Measurements from ENCODE around the gene CLCA4. TPM values are rescaled to one million over a fixed set of nuclear protein-coding genes. Genes with fewer than 3 reads are reported as not detected.

CLCA4 gene
- total RNA-seq, 1 donor from 2014 or later = not detected

GRCh38 chr1:86504895-86505563 is 41.8 kb upstream of the CLCA4 start:
- no peak overlapping the region for H3K27ac ChIP-seq (ENCODE audit: low read depth, low read length)

GRCh38 chr1:86505564-86505902 is 41.3 kb upstream of the CLCA4 start:
- Histone ChIP-seq H3K4me1 (ENCODE audit: control insufficient read depth in 3 of 3, insufficient read depth in 3 of 3, low read length in 3 of 3) (peaks cover 0 to 2% (median 0%) of the 10 kb centered on the region in 3 donors), H3K9me3 (ENCODE audit: control insufficient read depth in 3 of 3, low read length in 3 of 3) (no peaks in the 10 kb centered on the region), H3K27me3 (ENCODE audit: control insufficient read depth in 3 of 3, insufficient read depth in 3 of 3, low read length in 3 of 3) (no peaks in the 10 kb centered on the region), H3K27ac (ENCODE audit: low read depth, low read length) (no peak overlapping the region), H3K36me3 (ENCODE audit: control insufficient read depth in 3 of 3, insufficient read depth in 3 of 3, low read length in 3 of 3) (no peaks in the 10 kb centered on the region), H3K4me3 (ENCODE audit: low read length in 3 of 3) (no peak overlapping the region), H3K9ac (ENCODE audit: low read depth in 1 of 3, low read length in 3 of 3) (no peak overlapping the region)

More at GRCh38 chr1:86504895-86505563, 41.8 kb upstream of the CLCA4 start:
- Histone ChIP-seq H3K9me3 (ENCODE audit: control insufficient read depth in 3 of 3, low read length in 3 of 3) (no peaks in the 10 kb centered on the region), H3K4me1 (ENCODE audit: control insufficient read depth in 3 of 3, insufficient read depth in 3 of 3, low read length in 3 of 3) (peaks cover 0 to 4% (median 0%) of the 10 kb centered on the region in 3 donors), H3K9ac (ENCODE audit: low read depth in 1 of 3, low read length in 3 of 3) (no peak overlapping the region), H3K36me3 (ENCODE audit: control insufficient read depth in 3 of 3, insufficient read depth in 3 of 3, low read length in 3 of 3) (no peaks in the 10 kb centered on the region), H3K27me3 (ENCODE audit: control insufficient read depth in 3 of 3, insufficient read depth in 3 of 3, low read length in 3 of 3) (no peaks in the 10 kb centered on the region), H3K4me3 (ENCODE audit: low read length in 3 of 3) (no peak overlapping the region)

- no peak overlapping the region for H3K4me3 ChIP-seq (ENCODE audit: low read length in 3 of 3)
- no peaks in the 10 kb centered on the region for H3K9me3 ChIP-seq (ENCODE audit: control insufficient read depth in 3 of 3, low read length in 3 of 3)
- H3K36me3 ChIP-seq (ENCODE audit: control insufficient read depth in 3 of 3, insufficient read depth in 3 of 3, low read length in 3 of 3) = no peaks in the 10 kb centered on the region
- no peaks in the 10 kb centered on the region for H3K27me3 ChIP-seq (ENCODE audit: control insufficient read depth in 3 of 3, insufficient read depth in 3 of 3, low read length in 3 of 3)
- no peaks in the 10 kb centered on the region for H3K4me1 ChIP-seq (ENCODE audit: control insufficient read depth in 3 of 3, insufficient read depth in 3 of 3, low read length in 3 of 3)
- no peak overlapping the region for H3K9ac ChIP-seq (ENCODE audit: low read depth in 1 of 3, low read length in 3 of 3)
- H3K27ac ChIP-seq (ENCODE audit: low read depth, low read length) = no peak overlapping the region
These were observed 38.8 kb upstream of the CLCA4 start for GRCh38 chr1:86507935-86508582.

GRCh38 chr1:86508583-86508969 is 38.3 kb upstream of the CLCA4 start:
- Histone ChIP-seq H3K4me3 (ENCODE audit: low read length in 3 of 3) (no peak overlapping the region), H3K9me3 (ENCODE audit: control insufficient read depth in 3 of 3, low read length in 3 of 3) (no peaks in the 10 kb centered on the region), H3K9ac (ENCODE audit: low read depth in 1 of 3, low read length in 3 of 3) (no peak overlapping the region), H3K36me3 (ENCODE audit: control insufficient read depth in 3 of 3, insufficient read depth in 3 of 3, low read length in 3 of 3) (no peaks in the 10 kb centered on the region), H3K4me1 (ENCODE audit: control insufficient read depth in 3 of 3, insufficient read depth in 3 of 3, low read length in 3 of 3) (no peaks in the 10 kb centered on the region), H3K27ac (ENCODE audit: low read depth, low read length) (no peak overlapping the region), H3K27me3 (ENCODE audit: control insufficient read depth in 3 of 3, insufficient read depth in 3 of 3, low read length in 3 of 3) (no peaks in the 10 kb centered on the region)

- H3K9ac ChIP-seq (ENCODE audit: low read depth in 1 of 3, low read length in 3 of 3) = no peak overlapping the region
- H3K9me3 ChIP-seq (ENCODE audit: control insufficient read depth in 3 of 3, low read length in 3 of 3) = no peaks in the 10 kb centered on the region
- no peak overlapping the region for H3K4me3 ChIP-seq (ENCODE audit: low read length in 3 of 3)
- H3K4me1 ChIP-seq (ENCODE audit: control insufficient read depth in 3 of 3, insufficient read depth in 3 of 3, low read length in 3 of 3) = no peaks in the 10 kb centered on the region
- no peak overlapping the region for H3K27ac ChIP-seq (ENCODE audit: low read depth, low read length)
- H3K36me3 ChIP-seq (ENCODE audit: control insufficient read depth in 3 of 3, insufficient read depth in 3 of 3, low read length in 3 of 3) = no peaks in the 10 kb centered on the region
- no peaks in the 10 kb centered on the region for H3K27me3 ChIP-seq (ENCODE audit: control insufficient read depth in 3 of 3, insufficient read depth in 3 of 3, low read length in 3 of 3)
These were observed 31.3 kb upstream of the CLCA4 start for GRCh38 chr1:86515597-86515996.

GRCh38 chr1:86516335-86516734 is 30.5 kb upstream of the CLCA4 start:
- Histone ChIP-seq H3K36me3 (ENCODE audit: control insufficient read depth in 3 of 3, insufficient read depth in 3 of 3, low read length in 3 of 3) (no peaks in the 10 kb centered on the region), H3K9me3 (ENCODE audit: control insufficient read depth in 3 of 3, low read length in 3 of 3) (no peaks in the 10 kb centered on the region), H3K9ac (ENCODE audit: low read depth in 1 of 3, low read length in 3 of 3) (no peak overlapping the region), H3K27me3 (ENCODE audit: control insufficient read depth in 3 of 3, insufficient read depth in 3 of 3, low read length in 3 of 3) (no peaks in the 10 kb centered on the region), H3K4me3 (ENCODE audit: low read length in 3 of 3) (no peak overlapping the region), H3K4me1 (ENCODE audit: control insufficient read depth in 3 of 3, insufficient read depth in 3 of 3, low read length in 3 of 3) (no peaks in the 10 kb centered on the region), H3K27ac (ENCODE audit: low read depth, low read length) (no peak overlapping the region)

- no peak overlapping the region for H3K4me3 ChIP-seq (ENCODE audit: low read length in 3 of 3)
- H3K27ac ChIP-seq (ENCODE audit: low read depth, low read length) = no peak overlapping the region
- no peaks in the 10 kb centered on the region for H3K9me3 ChIP-seq (ENCODE audit: control insufficient read depth in 3 of 3, low read length in 3 of 3)
- H3K36me3 ChIP-seq (ENCODE audit: control insufficient read depth in 3 of 3, insufficient read depth in 3 of 3, low read length in 3 of 3) = no peaks in the 10 kb centered on the region
- no peaks in the 10 kb centered on the region for H3K4me1 ChIP-seq (ENCODE audit: control insufficient read depth in 3 of 3, insufficient read depth in 3 of 3, low read length in 3 of 3)
- H3K9ac ChIP-seq (ENCODE audit: low read depth in 1 of 3, low read length in 3 of 3) = no peak overlapping the region
- no peaks in the 10 kb centered on the region for H3K27me3 ChIP-seq (ENCODE audit: control insufficient read depth in 3 of 3, insufficient read depth in 3 of 3, low read length in 3 of 3)
These were observed 29.5 kb upstream of the CLCA4 start for GRCh38 chr1:86517336-86517735.

- no peaks in the 10 kb centered on the region for H3K36me3 ChIP-seq (ENCODE audit: control insufficient read depth in 3 of 3, insufficient read depth in 3 of 3, low read length in 3 of 3)
- no peaks in the 10 kb centered on the region for H3K27me3 ChIP-seq (ENCODE audit: control insufficient read depth in 3 of 3, insufficient read depth in 3 of 3, low read length in 3 of 3)
- no peak overlapping the region for H3K27ac ChIP-seq (ENCODE audit: low read depth, low read length)
- no peaks in the 10 kb centered on the region for H3K9me3 ChIP-seq (ENCODE audit: control insufficient read depth in 3 of 3, low read length in 3 of 3)
- no peak overlapping the region for H3K9ac ChIP-seq (ENCODE audit: low read depth in 1 of 3, low read length in 3 of 3)
- H3K4me3 ChIP-seq (ENCODE audit: low read length in 3 of 3) = no peak overlapping the region
- H3K4me1 ChIP-seq (ENCODE audit: control insufficient read depth in 3 of 3, insufficient read depth in 3 of 3, low read length in 3 of 3) = no peaks in the 10 kb centered on the region
These were observed 25.9 kb upstream of the CLCA4 start for GRCh38 chr1:86520789-86521521.

GRCh38 chr1:86521522-86521891 is 25.4 kb upstream of the CLCA4 start:
- no peak overlapping the region for H3K4me3 ChIP-seq (ENCODE audit: low read length in 3 of 3)
- H3K27me3 ChIP-seq (ENCODE audit: control insufficient read depth in 3 of 3, insufficient read depth in 3 of 3, low read length in 3 of 3) = no peaks in the 10 kb centered on the region
- H3K36me3 ChIP-seq (ENCODE audit: control insufficient read depth in 3 of 3, insufficient read depth in 3 of 3, low read length in 3 of 3) = no peaks in the 10 kb centered on the region
- H3K4me1 ChIP-seq (ENCODE audit: control insufficient read depth in 3 of 3, insufficient read depth in 3 of 3, low read length in 3 of 3) = no peaks in the 10 kb centered on the region
- H3K9me3 ChIP-seq (ENCODE audit: control insufficient read depth in 3 of 3, low read length in 3 of 3) = no peaks in the 10 kb centered on the region
- H3K9ac ChIP-seq (ENCODE audit: low read depth in 1 of 3, low read length in 3 of 3) = no peak overlapping the region
- no peak overlapping the region for H3K27ac ChIP-seq (ENCODE audit: low read depth, low read length)

- H3K27me3 ChIP-seq (ENCODE audit: control insufficient read depth in 3 of 3, insufficient read depth in 3 of 3, low read length in 3 of 3) = no peaks in the 10 kb centered on the region
- no peak overlapping the region for H3K9ac ChIP-seq (ENCODE audit: low read depth in 1 of 3, low read length in 3 of 3)
- no peaks in the 10 kb centered on the region for H3K4me1 ChIP-seq (ENCODE audit: control insufficient read depth in 3 of 3, insufficient read depth in 3 of 3, low read length in 3 of 3)
- no peak overlapping the region for H3K4me3 ChIP-seq (ENCODE audit: low read length in 3 of 3)
- no peak overlapping the region for H3K27ac ChIP-seq (ENCODE audit: low read depth, low read length)
- no peaks in the 10 kb centered on the region for H3K36me3 ChIP-seq (ENCODE audit: control insufficient read depth in 3 of 3, insufficient read depth in 3 of 3, low read length in 3 of 3)
- H3K9me3 ChIP-seq (ENCODE audit: control insufficient read depth in 3 of 3, low read length in 3 of 3) = no peaks in the 10 kb centered on the region
These were observed 24.6 kb upstream of the CLCA4 start for GRCh38 chr1:86522240-86522639.
